HG03025 (cell line): ENCODE measurements around the gene EHD1.
"Not testable (repeated sequence)": the region's sequence is repeated elsewhere in the genome, so short reads cannot be mapped to it uniquely, and the experiment has no call there.

Source experiments
- ATAC-seq: cut with Tn5 transposase; IDR thresholded peaks from one replicate; pipeline ENCODE4 v1.9.1; 2021; ENCODE audit warnings: mild to moderate bottlenecking, moderate library complexity; ENCODE audit not compliant: unreplicated experiment, low FRiP score

Gene EHD1

DNA sequence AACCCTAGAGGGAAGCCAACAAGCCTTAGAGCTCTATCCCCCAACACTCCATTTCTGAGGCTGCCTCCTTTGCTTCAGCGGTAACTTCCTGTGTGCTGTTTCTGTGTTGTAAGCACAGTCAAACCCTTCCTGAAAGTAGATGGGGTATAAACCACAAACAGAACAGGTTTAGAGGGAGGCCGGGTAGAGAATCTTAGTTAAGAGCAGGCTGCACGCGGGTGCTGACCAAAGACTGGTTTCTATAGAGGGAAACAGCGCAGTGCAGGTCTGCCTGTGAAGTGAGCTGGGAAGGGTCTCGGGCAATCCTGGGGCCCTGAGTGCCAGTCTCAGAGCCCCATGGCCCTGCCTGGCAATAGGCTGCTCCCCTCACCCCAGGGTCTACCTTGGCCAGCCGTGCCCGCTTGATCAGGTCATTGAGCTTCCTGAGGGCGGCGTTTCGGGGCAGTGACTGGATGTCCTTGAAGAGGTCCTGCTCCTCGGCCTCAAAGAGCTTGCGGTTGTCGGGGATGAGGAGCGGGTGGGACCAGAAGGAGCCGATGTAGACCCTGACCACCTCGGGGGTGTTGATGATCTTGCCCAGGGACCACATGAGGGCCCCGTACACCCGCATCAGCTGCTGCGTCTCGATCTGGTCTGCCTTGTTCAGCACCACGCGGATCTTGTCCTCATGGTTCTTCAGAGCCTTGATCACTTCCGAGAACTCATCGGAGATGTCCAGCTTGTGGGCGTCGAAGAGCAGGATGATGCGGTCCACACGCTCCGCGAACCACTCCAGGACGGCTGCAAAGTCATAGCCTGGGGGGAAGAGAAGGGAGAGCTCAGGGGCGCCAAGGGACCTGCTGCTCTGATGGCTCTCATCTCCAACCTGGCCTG, 18.6 kb downstream of the EHD1 start:
- peak; percentile 48 for ATAC-seq

DNA sequence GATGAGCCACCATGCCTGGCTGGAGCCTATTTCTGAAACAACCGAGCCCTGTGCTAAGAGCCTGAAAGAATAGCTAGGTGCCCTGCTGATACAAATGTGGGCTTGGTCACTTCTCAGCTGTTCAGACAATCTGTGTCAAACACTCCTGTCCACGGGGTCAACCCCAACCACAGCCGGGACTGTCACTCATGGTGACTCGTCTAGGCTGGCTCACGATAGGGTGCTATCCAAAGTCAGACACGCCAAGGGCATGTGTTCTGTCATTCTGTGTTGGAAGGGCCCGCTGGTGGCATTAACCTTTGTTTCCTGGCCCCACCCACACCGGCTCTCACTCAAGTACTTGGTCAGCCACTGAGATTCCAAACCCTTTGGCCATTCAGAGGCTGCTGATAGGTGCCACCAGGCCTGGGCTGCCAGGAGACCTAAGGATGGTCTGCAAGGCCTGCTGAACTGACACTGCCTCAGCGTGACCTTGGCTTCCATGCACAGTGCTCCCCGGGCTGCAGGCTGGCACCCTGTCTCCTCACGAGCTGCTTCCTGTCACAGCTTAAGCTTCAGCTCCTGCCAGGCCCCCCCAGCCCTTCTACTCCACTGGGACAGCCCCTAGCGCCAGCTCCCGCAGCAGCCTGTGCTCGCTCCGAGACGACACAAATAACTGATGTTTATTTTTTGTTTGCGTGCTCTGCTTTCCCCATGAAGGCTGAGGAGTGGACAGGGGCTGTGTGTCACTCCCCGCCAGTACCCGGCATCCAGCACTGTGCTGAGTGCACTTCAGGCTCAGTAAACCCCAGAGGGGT, 19.8 kb downstream of the EHD1 start:
- no peak for ATAC-seq

DNA sequence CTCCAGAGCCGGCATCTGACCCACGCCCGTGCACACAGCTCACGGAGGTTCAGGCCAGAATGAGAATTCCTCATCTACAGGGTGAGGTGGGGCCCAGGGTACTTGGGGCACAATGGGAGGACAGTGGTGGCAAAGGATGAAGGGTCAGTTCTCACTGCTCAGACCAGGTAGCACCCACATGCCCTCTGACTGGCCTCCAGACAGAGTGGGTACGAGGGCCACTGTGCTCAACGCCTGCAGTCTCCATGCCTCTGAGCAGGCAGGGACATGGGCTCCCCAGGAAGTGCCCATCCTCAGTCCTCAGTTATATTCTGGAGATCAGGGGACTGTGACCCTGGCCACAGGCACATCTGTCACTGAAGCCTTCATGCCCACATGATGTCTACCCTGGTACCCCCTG, 20.9 kb downstream of the EHD1 start:
- no peak for ATAC-seq

DNA sequence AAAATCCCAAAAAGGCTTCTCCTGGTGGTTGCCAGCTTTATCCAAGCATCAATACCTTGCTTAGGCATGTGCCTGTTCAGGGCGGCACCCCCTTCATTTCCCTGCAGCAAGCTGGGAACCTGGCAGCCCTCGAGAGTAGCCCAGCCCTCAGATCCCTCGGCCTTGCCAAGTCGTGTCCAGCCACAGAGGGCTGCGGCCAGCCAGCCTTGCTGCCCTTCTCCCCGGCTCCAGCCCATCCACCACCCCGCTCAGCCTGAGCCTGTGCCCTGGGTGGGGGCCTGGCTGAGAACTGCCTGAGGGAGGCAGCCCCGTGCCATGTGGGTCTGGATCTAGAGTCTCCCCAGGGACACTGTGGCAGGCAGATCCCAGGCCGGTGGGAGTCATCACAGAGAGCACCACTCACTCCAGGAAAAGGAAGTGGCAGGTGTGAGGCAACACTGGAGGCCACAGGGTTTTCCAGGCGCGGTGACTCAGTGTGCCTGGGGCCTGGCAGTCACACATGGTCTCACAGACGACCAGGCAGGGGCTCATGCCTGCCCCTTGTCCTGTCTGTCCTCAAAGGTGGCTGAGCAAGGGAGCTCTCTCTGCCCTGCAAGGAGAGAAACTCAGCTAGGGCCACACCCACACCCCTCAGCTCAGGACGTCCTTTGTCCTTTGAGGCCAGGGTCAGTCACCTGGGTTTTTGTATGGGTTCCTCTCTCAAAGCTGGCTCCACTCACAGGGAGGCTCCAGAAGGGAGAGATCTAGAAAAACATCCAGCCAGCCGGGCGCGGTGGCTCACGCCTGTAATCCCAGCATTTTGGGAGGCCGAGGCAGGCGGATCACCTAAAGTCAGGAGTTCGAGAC, 21.8 kb downstream of the EHD1 start:
- ATAC-seq = no peak

DNA sequence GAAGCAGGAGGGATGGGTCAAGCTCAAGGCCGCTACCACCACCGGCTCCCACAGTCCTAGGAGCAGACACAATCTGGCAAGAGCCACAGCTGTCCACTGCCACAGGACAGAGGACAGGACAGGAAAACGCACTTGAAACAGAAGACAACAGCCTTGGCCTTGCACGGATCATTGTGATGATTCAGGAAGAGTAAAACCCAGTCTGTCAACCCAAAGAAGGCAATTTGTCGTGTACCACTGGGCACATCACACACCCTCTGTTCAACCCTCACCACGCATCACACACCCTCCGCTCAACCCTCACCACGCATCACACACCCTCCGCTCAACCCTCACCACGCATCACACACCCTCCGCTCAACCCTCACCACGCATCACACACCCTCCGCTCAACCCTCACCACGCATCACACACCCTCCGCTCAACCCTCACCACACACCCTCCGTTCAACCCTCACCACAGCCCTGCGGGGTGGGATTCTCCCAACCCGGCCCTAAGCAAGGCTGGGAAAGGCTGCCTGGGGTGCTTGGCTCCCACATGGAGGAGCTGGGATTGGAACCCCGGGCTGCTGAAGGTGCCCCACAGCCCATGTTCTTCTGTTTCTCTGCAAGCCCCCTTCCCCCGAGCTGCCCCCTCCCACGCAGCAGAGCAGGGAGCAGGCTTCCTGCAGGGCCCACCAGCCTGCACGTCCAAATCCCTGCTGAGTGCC, 22.7 kb downstream of the EHD1 start:
- ATAC-seq = no peak

DNA sequence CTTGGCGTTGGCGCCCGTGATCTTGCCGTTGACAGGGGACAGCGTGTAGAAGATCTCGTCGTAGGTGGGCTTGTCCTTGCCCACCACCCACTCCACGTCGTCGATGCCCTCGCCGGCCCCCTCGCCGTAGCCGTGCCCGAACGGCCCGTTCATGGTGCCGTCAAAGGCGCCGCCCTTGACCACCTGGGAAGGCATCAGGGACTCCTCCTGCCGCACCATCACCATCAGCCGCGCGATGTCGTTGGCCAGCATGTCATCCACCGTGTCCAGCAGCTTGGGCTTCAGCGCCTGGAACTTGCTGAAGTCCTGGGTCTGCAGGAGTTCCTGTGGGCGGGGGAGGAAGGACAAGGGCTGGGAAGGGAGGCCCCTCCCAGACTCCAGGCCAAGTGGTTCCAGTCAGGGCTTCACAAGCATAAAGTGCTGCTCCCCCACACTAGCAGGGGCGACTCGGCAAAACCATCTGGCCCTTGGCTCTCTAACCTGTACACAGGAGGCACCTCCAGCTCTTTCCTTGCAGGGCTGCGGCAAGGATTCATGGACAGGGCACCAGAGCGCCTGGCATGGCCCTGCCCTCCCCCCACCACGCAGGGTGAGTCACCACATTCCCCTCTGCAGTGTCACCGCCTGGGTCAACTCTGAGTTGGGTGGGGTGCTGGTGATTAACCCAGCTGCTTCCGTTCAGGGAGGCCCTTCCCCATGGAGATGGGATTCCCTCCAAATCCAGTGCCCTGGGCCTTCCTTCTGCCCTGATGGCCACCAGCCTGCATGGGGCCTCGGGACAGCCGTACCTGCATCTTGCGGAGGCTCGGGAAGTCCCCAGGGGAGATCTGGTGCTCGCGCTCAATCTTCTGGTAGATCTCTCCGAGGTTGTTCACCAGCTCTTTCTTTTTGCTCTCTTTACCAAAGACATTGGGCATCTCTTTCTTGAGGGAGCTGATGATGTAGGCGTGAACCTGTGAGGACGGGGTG, 23.6 kb downstream of the EHD1 start:
- no peak for ATAC-seq

DNA sequence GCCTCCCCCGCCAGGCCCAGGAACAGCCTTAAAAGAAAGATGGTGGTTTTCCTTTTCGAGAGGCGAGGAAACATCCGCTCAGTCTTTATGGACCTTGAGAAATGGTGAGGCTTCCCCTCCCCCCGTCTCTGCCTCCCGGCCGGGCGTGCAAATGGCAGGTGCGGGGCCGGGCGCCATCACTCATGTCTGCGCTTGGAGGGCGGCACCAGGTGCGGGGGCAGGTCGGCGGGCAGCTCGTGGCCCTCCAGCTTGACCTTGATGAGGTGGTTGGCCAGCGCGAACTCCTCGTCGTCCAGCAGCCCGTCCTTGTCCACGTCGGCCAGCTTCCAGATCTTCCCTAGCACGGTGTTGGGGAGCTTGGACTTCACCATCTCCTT, 24.3 kb downstream of the EHD1 start:
- ATAC-seq = no peak

DNA sequence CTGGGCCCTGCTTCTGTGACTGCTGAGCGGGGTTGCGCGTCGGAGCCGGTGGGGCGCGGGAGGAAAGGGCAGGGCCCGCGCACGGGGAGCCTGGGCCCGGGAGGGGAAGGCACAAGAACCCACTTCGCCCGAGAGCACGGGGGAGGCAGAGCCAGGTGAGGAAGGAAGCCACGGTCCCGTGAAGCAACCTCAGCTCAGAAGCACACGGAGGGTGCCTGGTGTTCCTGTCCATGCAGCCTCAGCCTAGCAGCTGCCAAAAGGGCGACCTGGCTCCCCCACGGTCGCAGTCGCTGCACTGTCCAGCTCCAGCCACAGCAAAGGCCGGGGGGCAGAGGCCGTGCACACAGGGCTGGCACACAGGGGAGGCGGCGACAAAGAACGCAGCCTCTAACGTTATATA, 24.7 kb downstream of the EHD1 start:
- no peak for ATAC-seq

DNA sequence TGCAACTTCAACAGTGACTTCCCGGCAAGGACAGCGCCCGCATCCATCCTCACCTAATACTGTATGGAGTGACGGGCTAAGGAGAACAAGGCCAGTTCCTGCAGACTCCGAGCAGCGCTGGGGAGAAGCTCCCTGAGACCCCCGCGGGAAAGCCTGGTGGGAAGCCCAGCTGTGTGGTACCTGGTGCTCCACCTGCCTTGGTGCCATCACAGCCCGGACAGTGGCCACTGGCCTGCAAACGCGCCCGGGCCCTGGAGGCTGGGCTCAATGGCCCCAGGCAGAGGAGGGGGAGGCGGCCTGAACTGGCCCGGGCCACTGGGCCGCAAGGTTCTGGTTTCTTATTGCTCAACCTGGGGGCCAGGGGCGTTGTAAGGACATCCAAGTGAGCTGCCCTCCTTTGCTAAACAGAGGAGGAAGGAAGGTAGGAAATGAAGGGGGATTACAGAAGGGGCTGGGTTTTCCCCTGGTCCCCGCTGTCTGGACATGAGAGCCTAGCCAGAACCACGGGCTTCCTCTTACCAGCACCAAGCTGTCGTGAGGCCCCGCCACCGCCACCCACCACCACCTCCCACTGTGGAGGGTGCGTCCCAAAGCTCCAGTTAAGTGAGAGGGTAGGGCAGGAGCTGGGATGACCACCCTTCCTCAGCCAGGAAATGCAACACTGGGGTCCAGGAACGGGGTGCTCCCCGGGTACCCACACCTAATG, 25.5 kb downstream of the EHD1 start:
- ATAC-seq = no peak

DNA sequence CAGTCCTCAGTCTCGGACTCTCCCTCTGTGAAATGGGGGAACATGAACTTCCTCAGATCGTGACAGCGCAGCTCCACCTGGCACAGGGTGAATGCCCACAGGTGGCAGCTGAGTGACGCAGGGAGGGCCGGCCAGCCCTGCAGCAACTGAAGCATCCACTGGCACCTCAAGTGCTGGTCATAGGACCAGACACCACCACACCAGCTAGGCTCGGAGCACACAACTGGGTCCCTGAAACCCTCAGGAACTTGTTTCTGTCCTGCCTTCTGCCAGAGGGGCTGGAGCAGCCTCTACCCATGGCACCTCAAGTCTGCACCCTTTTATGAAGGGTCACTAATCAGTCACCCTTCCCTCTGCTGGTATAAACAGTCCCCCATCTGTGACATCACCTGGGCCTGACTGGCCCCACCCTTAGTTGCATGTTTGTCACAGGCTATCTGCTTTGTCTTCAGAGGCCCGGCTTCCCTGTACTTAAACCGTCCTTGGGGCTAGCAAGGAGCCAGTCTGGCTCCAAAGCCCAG, 26.5 kb downstream of the EHD1 start:
- no peak for ATAC-seq

DNA sequence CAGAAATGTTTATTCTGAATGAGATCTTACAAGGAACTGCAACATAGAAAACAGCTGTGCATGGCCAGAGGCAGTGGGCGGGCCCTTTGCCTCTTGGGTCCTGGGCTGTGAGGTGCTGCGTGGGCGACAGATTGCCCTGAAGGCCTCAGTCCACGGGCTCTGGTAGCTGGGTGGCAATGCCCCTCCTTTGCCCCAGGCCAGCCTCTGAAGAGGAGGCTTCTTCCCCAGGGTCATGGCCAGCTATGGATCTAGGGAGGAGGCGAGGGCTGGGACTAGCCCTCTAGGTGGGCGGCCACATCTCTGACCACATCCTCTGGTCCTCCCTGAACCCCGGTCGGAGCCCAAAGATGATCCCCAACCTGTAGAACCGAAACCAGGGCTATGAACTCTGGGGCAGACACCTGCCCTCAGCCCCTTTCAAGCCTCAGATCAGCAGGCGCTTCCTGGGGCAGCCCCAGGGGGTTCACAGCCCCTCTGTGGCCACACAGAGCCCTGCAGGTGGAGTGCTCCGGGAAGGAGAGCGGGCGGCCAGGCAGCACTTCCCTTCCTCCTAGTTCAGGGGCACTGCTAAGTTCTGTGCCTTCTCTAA, 27.3 kb downstream of the EHD1 start:
- peak; percentile 54 for ATAC-seq

DNA sequence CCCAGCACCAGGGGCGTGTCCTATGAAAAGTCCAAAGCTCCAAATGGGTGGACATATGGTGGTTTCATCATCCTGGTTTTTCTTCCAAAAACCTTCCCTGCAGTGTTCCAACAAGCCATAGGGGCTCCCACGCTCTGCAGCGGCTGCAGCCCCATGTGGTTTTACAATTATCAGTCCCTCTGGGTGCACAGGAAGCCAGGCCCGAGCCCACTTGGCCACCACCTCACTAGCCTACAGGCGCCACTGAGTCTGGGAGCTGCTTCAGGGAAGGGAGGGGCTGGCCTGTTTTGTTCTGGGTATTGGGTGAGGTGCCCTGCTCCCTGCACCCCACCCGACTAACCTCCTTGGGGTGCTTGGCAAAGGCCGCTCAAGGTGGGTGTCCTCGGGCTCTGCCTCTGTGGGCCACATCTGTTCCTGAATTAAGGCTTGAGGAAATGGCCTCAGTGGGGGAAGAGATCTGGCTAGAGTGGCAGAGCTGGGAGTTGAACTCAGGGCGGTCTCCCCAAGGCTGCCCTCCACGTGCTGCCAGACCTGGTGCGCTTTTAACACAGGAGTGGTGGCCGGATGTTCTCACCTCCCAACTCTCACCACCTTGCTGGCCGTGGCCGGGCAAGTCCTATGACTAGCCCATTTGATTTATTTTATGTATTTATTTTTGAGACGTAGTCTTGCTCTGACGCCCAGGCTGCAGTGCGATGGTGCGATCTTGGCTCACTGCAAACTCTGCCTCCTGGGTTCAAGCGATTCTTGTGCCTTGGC, 28.6 kb downstream of the EHD1 start:
- ATAC-seq = no peak

DNA sequence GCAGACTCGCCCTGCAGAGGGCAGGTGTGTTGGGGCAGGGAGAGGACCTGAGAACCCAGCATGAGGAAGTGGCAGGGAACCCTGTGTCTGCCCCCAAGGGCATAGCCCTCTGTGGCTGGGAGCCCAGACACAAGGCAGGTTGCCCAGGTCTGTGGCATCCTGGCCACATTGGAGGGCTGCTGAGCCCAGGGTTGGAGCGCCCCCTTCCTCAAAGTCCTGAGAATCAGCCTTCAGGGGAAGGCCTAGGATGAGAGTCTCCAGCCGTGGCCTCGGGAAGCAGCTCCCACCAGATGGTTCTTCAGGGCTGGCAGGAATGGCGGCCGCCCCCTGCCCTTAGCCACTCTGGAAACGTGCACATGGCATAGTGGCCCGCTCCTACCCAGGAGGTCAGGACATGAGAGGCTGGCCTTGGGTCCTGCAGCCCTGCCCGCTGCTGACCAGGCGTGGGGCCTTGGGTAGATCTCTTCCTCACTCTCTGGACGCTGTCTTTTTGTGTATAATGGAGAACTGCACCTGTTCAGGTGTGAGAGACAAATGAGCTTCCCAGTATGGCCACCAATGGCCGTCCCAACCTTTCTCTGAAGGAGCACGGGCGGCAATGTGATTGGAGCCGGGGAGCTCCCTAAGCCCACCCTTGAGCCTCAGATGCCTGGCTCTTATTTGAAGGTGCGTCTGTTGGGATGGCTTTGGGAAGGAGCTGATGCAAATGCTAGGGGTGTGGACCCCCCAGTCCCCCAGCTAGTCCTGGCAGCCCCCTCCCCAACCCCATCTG, 29.4 kb downstream of the EHD1 start:
- ATAC-seq = no peak

DNA sequence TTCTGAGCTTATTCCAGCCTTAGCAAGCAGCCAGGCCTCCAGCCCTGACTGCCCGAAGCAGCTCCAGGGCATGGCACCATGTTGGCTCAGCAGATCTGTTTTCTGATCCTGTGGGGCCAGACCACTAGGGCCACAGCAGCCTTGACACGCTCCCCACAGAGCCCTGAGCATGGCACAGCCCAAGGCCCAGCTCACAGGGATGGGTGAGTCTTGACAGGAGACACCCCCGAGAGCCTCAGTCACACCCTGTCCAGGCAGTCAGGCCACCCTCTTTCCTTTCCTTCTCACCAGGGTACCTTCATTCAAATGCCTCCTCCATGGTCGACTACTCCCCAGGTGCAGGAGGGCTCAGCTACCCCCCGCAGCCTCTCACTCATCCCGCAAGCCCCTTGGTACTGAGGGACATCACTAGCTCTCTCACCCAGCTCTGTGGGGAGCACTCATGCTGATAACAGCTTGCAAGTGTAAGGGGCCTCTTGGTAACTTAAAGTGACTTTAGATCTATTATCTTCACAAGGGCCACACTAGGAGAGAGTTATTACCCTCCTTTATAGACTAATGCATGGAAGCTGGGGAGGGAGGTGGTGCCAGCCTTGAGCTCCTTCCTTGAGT, 30.1 kb downstream of the EHD1 start:
- ATAC-seq = no peak

DNA sequence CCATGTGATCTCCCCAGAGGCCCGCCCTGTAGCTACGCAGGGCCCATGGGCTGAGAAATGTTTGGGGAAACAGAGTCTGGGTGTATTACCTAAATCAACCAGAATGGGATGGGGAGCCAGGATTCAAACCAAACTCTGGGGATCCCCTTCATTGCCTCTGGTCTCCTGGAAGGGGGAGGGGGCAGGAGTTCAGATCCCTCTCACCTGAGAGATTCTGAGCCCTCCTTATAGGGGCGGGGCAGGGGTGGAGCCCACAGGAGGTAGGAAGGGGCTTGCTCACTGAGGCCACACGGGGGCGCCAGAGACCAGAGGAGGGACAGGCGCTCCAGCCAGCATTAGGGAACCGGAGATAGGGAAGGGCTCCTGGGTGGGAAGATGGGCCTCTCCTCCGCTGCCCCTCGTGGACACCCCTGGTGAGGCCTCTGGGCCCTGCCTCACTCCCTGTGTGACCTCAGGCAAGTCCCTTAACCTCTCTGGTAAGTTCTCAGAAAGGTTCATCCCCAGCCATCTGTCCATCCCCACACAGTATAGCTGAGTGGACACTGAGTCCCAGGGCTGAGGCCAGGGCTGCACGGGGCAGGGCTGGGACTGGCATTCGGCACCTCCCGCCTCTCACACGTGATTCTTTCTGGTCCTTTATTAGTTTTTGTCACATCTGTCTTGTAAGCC, 31.3 kb downstream of the EHD1 start:
- no peak for ATAC-seq

DNA sequence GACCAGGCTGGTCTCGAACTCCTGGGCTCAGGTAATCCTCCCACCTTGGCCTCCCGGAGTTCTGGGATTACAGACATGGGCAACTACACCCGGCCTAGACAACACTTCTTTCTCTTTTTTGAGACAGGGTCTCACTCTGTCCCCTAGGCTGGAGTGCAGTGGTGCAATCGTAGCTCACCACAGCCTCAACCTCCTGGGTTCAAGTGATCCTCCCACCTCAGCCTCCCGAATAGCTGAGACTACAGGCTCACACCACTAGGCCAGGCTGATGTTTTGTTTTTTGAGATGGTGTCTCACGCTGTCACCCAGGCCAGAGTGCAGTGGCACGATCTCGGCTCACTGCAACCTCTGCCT, 32.7 kb downstream of the EHD1 start:
- ATAC-seq = not testable (repeated sequence)
